SKM-1 (cell line): Measurements from ENCODE around the gene CD2.
A peak's percentile ranks its signal among the peaks of the same experiment; 100 is the strongest.

Source experiments
- DNase-seq: peaks from one replicate; lab custom pipeline; 2025; ENCODE audit not compliant: unreplicated experiment; lab: John Stamatoyannopoulos, UW

CD2 gene

GRCh38 chr1:116817582-116818064, 63.4 kb downstream of the CD2 start:
- DNase-seq = peak; percentile 26
